ENCODE measurements around the gene MYCL. TPM values are rescaled to one million over a fixed set of nuclear protein-coding genes. Genes with fewer than 3 reads are reported as not detected.

Gene MYCL
- 10 to 100 TPM in 3 of 4 donors, 1 to 10 TPM in 1; 9.9 to 28.4 (median 14.0) TPM for total RNA-seq

GRCh38 chr1:39901714-39902459 is at the start of gene MYCL:
TSS of gene MYCL (minus strand) at chr1:39901917. CDS start at chr1:39901434, 483 bp downstream.
- peak; percentile 83 to 94 (median 93) for DNase-seq
- no peaks in the 10 kb centered on the region for H3K9me3 ChIP-seq
- H3K4me1 ChIP-seq, result peaks cover 0 to 26% (median 6%) of the 10 kb centered on the region in 4 donors
- peak within 1 kb of the TSS; percentile 14 to 95 (median 70) for H3K27ac ChIP-seq
- H3K36me3 ChIP-seq, result no peaks in the 10 kb centered on the region
- H3K4me3 ChIP-seq, result peak within 1 kb of the TSS; percentile 45 to 91 (median 69)
- peaks cover 0 to 6% of the 10 kb centered on the region in 2 donors for H3K27me3 ChIP-seq
- peak; percentile 65 to 80 for TF ChIP-seq POLR2A (IDR thresholded peaks at IDR 0.05)
- TF ChIP-seq CTCF (IDR thresholded peaks at IDR 0.05), result peak; percentile 37 to 92 (median 78)

- no peaks in the 10 kb centered on the region for H3K9me3 ChIP-seq
- TF ChIP-seq CTCF (IDR thresholded peaks at IDR 0.05) (no peak), POLR2A (IDR thresholded peaks at IDR 0.05) (no peak)
- H3K36me3 ChIP-seq, result no peaks in the 10 kb centered on the region
- no peaks in the 10 kb centered on the region for H3K27me3 ChIP-seq
- no peak for DNase-seq
- no peak overlapping the region for H3K27ac ChIP-seq
- H3K4me1 ChIP-seq, result peaks cover 0 to 6% (median 2%) of the 10 kb centered on the region in 4 donors
- H3K4me3 ChIP-seq, result no peak overlapping the region
Observed at GRCh38 chr1:39949891-39950290, 48.2 kb upstream of the MYCL start.

GRCh38 chr1:39947260-39947659 is 45.5 kb upstream of the MYCL start:
- no peaks in the 10 kb centered on the region for H3K27me3 ChIP-seq
- no peak for DNase-seq
- no peaks in the 10 kb centered on the region for H3K36me3 ChIP-seq
- no peaks in the 10 kb centered on the region for H3K4me1 ChIP-seq
- no peak overlapping the region for H3K4me3 ChIP-seq
- TF ChIP-seq CTCF (IDR thresholded peaks at IDR 0.05), result no peak
- no peak for TF ChIP-seq POLR2A (IDR thresholded peaks at IDR 0.05)
- H3K27ac ChIP-seq, result peak overlapping the region in 2 of 4 donors; percentile 24 to 72
- no peaks in the 10 kb centered on the region for H3K9me3 ChIP-seq

GRCh38 chr1:39946216-39946615 is 44.5 kb upstream of the MYCL start:
- H3K27ac ChIP-seq, result peak overlapping the region in 1 of 4 donors; percentile 13
- DNase-seq, result no peak
- H3K9me3 ChIP-seq, result no peaks in the 10 kb centered on the region
- no peak for TF ChIP-seq POLR2A (IDR thresholded peaks at IDR 0.05)
- no peak for TF ChIP-seq CTCF (IDR thresholded peaks at IDR 0.05)
- H3K36me3 ChIP-seq, result no peaks in the 10 kb centered on the region
- no peaks in the 10 kb centered on the region for H3K4me1 ChIP-seq
- no peaks in the 10 kb centered on the region for H3K27me3 ChIP-seq
- H3K4me3 ChIP-seq, result no peak overlapping the region

- no peaks in the 10 kb centered on the region for H3K36me3 ChIP-seq
- no peaks in the 10 kb centered on the region for H3K27me3 ChIP-seq
- TF ChIP-seq POLR2A (IDR thresholded peaks at IDR 0.05) (no peak), CTCF (IDR thresholded peaks at IDR 0.05) (no peak)
- H3K4me3 ChIP-seq, result no peak overlapping the region
- peaks cover 0 to 5% (median 0%) of the 10 kb centered on the region in 4 donors for H3K4me1 ChIP-seq
- H3K27ac ChIP-seq, result no peak overlapping the region
- DNase-seq, result no peak
- no peaks in the 10 kb centered on the region for H3K9me3 ChIP-seq
Observed at GRCh38 chr1:39944410-39945112, 42.8 kb upstream of the MYCL start.
